Gastroesophageal sphincter (tissue), 3 donors: ENCODE results near the gene ATP5MC2.

Source experiments
- POLR2A ChIP-seq, 2 donors: fragments of 450-650 bp; IDR thresholded peaks; one replicate each; pipeline ENCODE4 v1.6.1; 2017; ENCODE audit warnings: antibody characterized with exemption in 2 of 2, mild to moderate bottlenecking in 2 of 2, moderate library complexity in 1 of 2
- POLR2AphosphoS5 ChIP-seq: sonication (generic); formaldehyde crosslinking; IDR thresholded peaks from one replicate; pipeline ENCODE4 v1.6.1; 2017; ENCODE audit warnings: antibody characterized with exemption
- TF ChIP-seq, protein P1 (sequence below), 4 experiments: fragments of 200-600 bp in 2 of 4; fragments of 450-650 bp in 2 of 4; sonication (generic) in 1 of 4; IDR thresholded peaks; one replicate each; pipeline ENCODE4 v1.5.1; 2017 to 2019; ENCODE audit warnings: antibody characterized with exemption in 4 of 4, mild to moderate bottlenecking in 2 of 4, moderate library complexity in 2 of 4

DNA sequence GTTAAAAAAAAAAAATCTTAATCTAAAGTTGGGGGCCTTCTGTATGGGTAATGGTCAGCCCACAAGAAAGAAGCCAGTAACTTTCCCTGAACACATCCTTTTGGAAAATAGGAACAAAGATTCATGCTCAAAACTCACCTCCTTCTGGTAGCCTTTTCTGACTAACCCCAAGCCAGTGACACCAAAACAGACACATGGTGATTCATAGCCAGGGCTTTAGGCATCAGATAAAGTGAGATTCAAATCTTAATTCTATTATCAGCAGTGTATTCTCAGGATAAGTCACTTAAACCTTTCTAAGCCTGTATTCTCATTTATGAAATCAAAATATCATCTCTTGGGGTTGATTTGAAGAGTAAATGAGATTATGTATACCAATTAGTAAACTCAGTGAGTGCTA is 4.9 kb downstream of the ATP5MC2 start:
- TF ChIP-seq POLR2A (IDR thresholded peaks at IDR 0.05), result no peak
- TF ChIP-seq, protein P1, sequence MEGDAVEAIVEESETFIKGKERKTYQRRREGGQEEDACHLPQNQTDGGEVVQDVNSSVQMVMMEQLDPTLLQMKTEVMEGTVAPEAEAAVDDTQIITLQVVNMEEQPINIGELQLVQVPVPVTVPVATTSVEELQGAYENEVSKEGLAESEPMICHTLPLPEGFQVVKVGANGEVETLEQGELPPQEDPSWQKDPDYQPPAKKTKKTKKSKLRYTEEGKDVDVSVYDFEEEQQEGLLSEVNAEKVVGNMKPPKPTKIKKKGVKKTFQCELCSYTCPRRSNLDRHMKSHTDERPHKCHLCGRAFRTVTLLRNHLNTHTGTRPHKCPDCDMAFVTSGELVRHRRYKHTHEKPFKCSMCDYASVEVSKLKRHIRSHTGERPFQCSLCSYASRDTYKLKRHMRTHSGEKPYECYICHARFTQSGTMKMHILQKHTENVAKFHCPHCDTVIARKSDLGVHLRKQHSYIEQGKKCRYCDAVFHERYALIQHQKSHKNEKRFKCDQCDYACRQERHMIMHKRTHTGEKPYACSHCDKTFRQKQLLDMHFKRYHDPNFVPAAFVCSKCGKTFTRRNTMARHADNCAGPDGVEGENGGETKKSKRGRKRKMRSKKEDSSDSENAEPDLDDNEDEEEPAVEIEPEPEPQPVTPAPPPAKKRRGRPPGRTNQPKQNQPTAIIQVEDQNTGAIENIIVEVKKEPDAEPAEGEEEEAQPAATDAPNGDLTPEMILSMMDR (IDR thresholded peaks at IDR 0.05), result no peak
- no peak for TF ChIP-seq POLR2AphosphoS5
